Epithelial cell of esophagus (primary cell): Measurements from ENCODE around the gene ACAD8.

Source experiments
- DNase-seq: peaks from one replicate; pipeline ENCODE4 v3.0.0; 2010; ENCODE audit warnings: low read depth
- H3K4me3 ChIP-seq: 2 replicates; pipeline ENCODE4 v1.5.1; 2011; ENCODE audit warnings: mild to moderate bottlenecking, low read length, control low read depth
- CTCF ChIP-seq: IDR thresholded peaks from 2 replicates; pipeline ENCODE4 v1.5.1; 2011; ENCODE audit warnings: low read depth, mild to moderate bottlenecking, low read length, control low read depth, inconsistent platforms; ENCODE audit not compliant: insufficient read depth; ENCODE audit errors: missing control alignments

The ACAD8 gene

GRCh38 chr11:134258577-134258976, 5.2 kb downstream of the ACAD8 start:
- DNase-seq: no peak
- TF ChIP-seq CTCF: no peak
- no peak overlapping the region for H3K4me3 ChIP-seq

- no peak for DNase-seq
- H3K4me3 ChIP-seq: no peak overlapping the region
- TF ChIP-seq CTCF: no peak
Measured at GRCh38 chr11:134260503-134260902, 7.1 kb downstream of the ACAD8 start.

GRCh38 chr11:134260983-134261382, 7.6 kb downstream of the ACAD8 start:
- DNase-seq: no peak
- no peak overlapping the region for H3K4me3 ChIP-seq
- no peak for TF ChIP-seq CTCF

- DNase-seq: peak; percentile 63
- no peak overlapping the region for H3K4me3 ChIP-seq
- peak; percentile 81 for TF ChIP-seq CTCF
Measured at GRCh38 chr11:134261626-134262488, 8.5 kb downstream of the ACAD8 start.

GRCh38 chr11:134264966-134265764, 11.8 kb downstream of the ACAD8 start:
- H3K4me3 ChIP-seq: no peak overlapping the region
- DNase-seq: no peak
- no peak for TF ChIP-seq CTCF

GRCh38 chr11:134266440-134266839, 13.1 kb downstream of the ACAD8 start:
- no peak overlapping the region for H3K4me3 ChIP-seq
- TF ChIP-seq CTCF: no peak
- DNase-seq: no peak
